ENCODE data around the gene PILRA. TPM values are rescaled to one million over a fixed set of nuclear protein-coding genes. Genes with fewer than 3 reads are reported as not detected.
"Not testable (repeated sequence)": the region's sequence is repeated elsewhere in the genome, so short reads cannot be mapped to it uniquely, and the experiment has no call there.

PILRA gene
- total and polyA plus RNA-seq, 2 experiments from 2014 or later: 2.2 to 3.0 TPM

DNA sequence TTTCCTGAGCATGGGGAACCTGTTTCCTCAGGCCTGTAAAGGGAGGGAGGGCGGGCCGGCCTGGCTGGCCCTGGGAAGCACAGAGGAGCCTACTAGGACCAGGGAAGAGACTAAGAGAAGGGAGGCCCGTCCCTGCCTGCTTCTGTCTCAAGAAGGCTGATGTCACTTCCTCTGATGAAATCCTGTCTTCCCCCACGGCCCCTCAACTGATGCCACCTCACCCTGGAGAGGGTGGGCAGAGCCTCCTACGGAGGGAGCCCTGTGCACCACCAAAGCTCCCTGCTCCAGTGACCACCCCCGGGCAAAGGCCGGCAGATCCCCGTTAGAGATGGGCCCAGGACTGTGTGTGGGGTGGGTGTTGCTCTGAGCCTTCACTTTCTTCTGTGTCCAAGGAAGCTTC lies 1.0 kb upstream of the PILRA start:
- Histone ChIP-seq H3K4me2 (no peak overlapping the region), H2AFZ (no peak overlapping the region), H3K27me3 (no peaks in the 10 kb centered on the region), H3K4me3 (no peak overlapping the region), H3K79me2 (no peaks in the 10 kb centered on the region), H3K9me3 (ENCODE audit: low read depth) (no peaks in the 10 kb centered on the region), H3K36me3 (replicated peaks; ENCODE audit: insufficient read depth, low read depth) (no peaks in the 10 kb centered on the region), H3K27ac (no peak overlapping the region), H4K20me1 (ENCODE audit: insufficient read depth, poor library complexity, severe bottlenecking) (no peaks in the 10 kb centered on the region), H3K4me1 (ENCODE audit: insufficient read depth) (no peaks in the 10 kb centered on the region), H3K9me2 (replicated peaks; ENCODE audit: insufficient read depth) (no peaks in the 10 kb centered on the region)
- no peak for TF ChIP-seq EZH2 (IDR thresholded peaks at IDR 0.05; ENCODE audit: borderline replicate concordance)
- DNase-seq (ENCODE audit: low spot score): peak; percentile 34
- 65% methylated on average over 6 of the region's 8 CpGs for WGBS (ENCODE audit: low lambda C conversion rate, missing lambda C conversion rate)

DNA sequence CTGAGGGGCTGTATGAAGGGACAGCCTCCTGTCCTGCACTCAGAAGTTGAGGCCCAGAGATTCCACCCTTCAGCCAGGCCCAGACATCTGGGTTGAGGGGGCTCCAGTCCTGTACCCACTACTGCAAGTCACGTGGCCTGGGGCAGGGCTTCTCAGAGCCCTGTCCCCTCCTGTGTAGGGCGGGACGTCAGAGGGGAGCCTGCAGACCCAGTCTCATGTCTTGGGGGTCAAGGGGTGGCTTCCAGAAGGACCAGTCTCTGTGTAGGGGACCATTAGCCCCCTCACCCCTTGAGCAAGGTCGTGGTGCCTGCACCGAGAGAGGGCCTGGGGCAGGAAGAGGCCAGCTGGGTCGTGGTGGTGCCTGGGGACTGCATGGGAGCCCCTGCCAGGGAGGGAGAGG lies 593 bp upstream of the PILRA start:
- Histone ChIP-seq H4K20me1 (ENCODE audit: insufficient read depth, poor library complexity, severe bottlenecking) (no peaks in the 10 kb centered on the region), H3K4me3 (no peak overlapping the region), H3K27ac (no peak overlapping the region), H3K79me2 (no peaks in the 10 kb centered on the region), H3K9me2 (replicated peaks; ENCODE audit: insufficient read depth) (no peaks in the 10 kb centered on the region), H3K4me2 (no peak overlapping the region), H3K36me3 (replicated peaks; ENCODE audit: insufficient read depth, low read depth) (no peaks in the 10 kb centered on the region), H3K4me1 (ENCODE audit: insufficient read depth) (no peaks in the 10 kb centered on the region), H3K27me3 (no peaks in the 10 kb centered on the region), H2AFZ (no peak overlapping the region), H3K9me3 (ENCODE audit: low read depth) (no peaks in the 10 kb centered on the region)
- DNase-seq (ENCODE audit: low spot score): no peak
- 75% methylated on average over 6 of the region's 6 CpGs for WGBS (ENCODE audit: low lambda C conversion rate, missing lambda C conversion rate)
- TF ChIP-seq EZH2phosphoT487 (IDR thresholded peaks at IDR 0.05; ENCODE audit: low read depth, severe bottlenecking, unreplicated experiment) (no peak), EZH2 (IDR thresholded peaks at IDR 0.05; ENCODE audit: borderline replicate concordance) (no peak)
- TF ChIP-seq, protein P1, sequence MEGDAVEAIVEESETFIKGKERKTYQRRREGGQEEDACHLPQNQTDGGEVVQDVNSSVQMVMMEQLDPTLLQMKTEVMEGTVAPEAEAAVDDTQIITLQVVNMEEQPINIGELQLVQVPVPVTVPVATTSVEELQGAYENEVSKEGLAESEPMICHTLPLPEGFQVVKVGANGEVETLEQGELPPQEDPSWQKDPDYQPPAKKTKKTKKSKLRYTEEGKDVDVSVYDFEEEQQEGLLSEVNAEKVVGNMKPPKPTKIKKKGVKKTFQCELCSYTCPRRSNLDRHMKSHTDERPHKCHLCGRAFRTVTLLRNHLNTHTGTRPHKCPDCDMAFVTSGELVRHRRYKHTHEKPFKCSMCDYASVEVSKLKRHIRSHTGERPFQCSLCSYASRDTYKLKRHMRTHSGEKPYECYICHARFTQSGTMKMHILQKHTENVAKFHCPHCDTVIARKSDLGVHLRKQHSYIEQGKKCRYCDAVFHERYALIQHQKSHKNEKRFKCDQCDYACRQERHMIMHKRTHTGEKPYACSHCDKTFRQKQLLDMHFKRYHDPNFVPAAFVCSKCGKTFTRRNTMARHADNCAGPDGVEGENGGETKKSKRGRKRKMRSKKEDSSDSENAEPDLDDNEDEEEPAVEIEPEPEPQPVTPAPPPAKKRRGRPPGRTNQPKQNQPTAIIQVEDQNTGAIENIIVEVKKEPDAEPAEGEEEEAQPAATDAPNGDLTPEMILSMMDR (IDR thresholded peaks at IDR 0.05; ENCODE audit: poor library complexity): no peak

DNA sequence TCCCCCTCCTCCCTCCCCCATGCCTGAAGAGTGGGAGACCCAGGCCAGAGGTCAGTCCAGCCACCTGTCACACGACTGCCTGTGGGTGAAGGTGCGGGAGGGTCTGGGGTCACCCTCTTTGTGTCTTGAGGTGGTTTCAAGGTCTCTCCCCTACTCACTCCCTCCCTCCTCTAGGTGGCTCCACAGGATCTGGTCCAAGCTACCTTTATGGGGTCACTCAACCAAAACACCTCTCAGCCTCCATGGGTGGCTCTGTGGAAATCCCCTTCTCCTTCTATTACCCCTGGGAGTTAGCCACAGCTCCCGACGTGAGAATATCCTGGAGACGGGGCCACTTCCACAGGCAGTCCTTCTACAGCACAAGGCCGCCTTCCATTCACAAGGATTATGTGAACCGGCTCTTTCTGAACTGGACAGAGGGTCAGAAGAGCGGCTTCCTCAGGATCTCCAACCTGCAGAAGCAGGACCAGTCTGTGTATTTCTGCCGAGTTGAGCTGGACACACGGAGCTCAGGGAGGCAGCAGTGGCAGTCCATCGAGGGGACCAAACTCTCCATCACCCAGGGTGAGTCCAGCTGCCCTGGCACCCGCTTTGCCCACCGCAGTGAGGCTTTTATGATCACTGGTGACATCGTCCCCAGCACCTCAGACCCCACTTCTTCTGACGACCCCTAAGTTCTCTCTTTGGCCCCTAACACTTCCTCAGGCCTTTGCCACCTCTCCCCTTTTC lies 747 bp downstream of the PILRA start:
- not testable (repeated sequence) for H3K4me3 ChIP-seq; DNase-seq (ENCODE audit: low spot score); H2AFZ ChIP-seq; H3K9me3 ChIP-seq (ENCODE audit: low read depth); H3K9me2 ChIP-seq (replicated peaks; ENCODE audit: insufficient read depth); H3K79me2 ChIP-seq; H3K27ac ChIP-seq; H3K36me3 ChIP-seq (replicated peaks; ENCODE audit: insufficient read depth, low read depth); H3K4me2 ChIP-seq; H4K20me1 ChIP-seq (ENCODE audit: insufficient read depth, poor library complexity, severe bottlenecking); H3K27me3 ChIP-seq; H3K4me1 ChIP-seq (ENCODE audit: insufficient read depth)
- 80% methylated on average over 13 of the region's 15 CpGs for WGBS (ENCODE audit: low lambda C conversion rate, missing lambda C conversion rate)

DNA sequence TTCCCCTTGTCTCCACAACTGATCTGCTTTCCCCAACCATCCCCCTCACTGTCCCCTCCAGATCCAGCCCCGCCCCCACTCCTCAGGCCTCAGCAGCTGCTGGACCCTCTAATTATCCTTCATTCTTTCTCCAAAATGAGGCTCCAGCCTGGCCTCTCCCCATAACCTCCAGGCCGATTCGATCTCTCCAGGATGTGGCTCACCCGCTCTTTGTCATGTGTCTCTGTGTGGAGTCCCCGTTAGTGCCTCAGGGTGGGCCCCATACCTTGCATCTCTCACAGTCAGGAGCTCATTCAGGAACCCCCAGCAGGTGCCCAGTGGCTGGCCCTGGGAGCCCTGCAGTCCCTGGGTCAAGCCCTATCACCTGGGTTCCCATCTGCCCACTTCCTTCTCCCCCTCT lies 1.3 kb downstream of the PILRA start:
- Histone ChIP-seq H3K4me3 (no peak overlapping the region), H3K4me1 (ENCODE audit: insufficient read depth) (no peaks in the 10 kb centered on the region)
- WGBS (ENCODE audit: low lambda C conversion rate, missing lambda C conversion rate): 79% methylated on average over 5 of the region's 5 CpGs

More for the DNA sequence above, 1.3 kb downstream of the PILRA start:
- no peak for DNase-seq (ENCODE audit: low spot score)
- Histone ChIP-seq H3K4me2 (no peak overlapping the region), H3K79me2 (no peaks in the 10 kb centered on the region), H3K27me3 (no peaks in the 10 kb centered on the region), H3K27ac (no peak overlapping the region), H3K9me3 (ENCODE audit: low read depth) (no peaks in the 10 kb centered on the region), H2AFZ (no peak overlapping the region), H4K20me1 (ENCODE audit: insufficient read depth, poor library complexity, severe bottlenecking) (no peaks in the 10 kb centered on the region), H3K9me2 (replicated peaks; ENCODE audit: insufficient read depth) (no peaks in the 10 kb centered on the region), H3K36me3 (replicated peaks; ENCODE audit: insufficient read depth, low read depth) (no peaks in the 10 kb centered on the region)
- TF ChIP-seq EZH2phosphoT487 (IDR thresholded peaks at IDR 0.05; ENCODE audit: low read depth, severe bottlenecking, unreplicated experiment): no peak
- no peak for TF ChIP-seq EZH2 (IDR thresholded peaks at IDR 0.05; ENCODE audit: borderline replicate concordance)
- TF ChIP-seq, protein P1 (IDR thresholded peaks at IDR 0.05; ENCODE audit: poor library complexity): no peak

Data from hepatocyte (in vitro differentiated cells).